A673 (cell line): ENCODE results near the gene SLF2. TPM values are rescaled to one million over a fixed set of nuclear protein-coding genes. Genes with fewer than 3 reads are reported as not detected.

Source experiments
- BruUV-seq: library from RNA; stranded (reverse); fragments of 400-500 nt; replicated peaks from 2 replicates; lab custom pipeline; 2021; lab: Mats Ljungman, UMichigan
- CTCF ChIA-PET: fragments of 300-600 bp; sonication (Branson Sonifier 250); formaldehyde crosslinking; loops from one replicate; lab custom pipeline; 2022; ENCODE audit warnings: antibody characterized with exemption; lab: Charles Lee
- POLR2A ChIA-PET: fragments of 300-600 bp; sonication (Branson Sonifier 250); formaldehyde crosslinking; loops from one replicate; lab custom pipeline; 2022; ENCODE audit warnings: antibody characterized with exemption; ENCODE audit not compliant: low non-redundant PET; lab: Charles Lee
- DNase-seq: peaks from one replicate; pipeline ENCODE4 v3.0.0-alpha.2; 2015; ENCODE audit warnings: low spot score
- H3K27ac ChIP-seq: fragments of 200-600 bp; sonication (generic); 2 replicates; pipeline ENCODE4 v1.5.1; 2016; ENCODE audit warnings: mixed run types, low read depth, mild to moderate bottlenecking, mixed read lengths, antibody characterized with exemption, low read length; ENCODE audit not compliant: poor library complexity, severe bottlenecking
- H3K27me3 ChIP-seq: fragments of 200-600 bp; sonication (generic); replicated peaks from 2 replicates; pipeline ENCODE4 v1.6.1; 2017; ENCODE audit warnings: mixed run types, low read depth, mild to moderate bottlenecking, mixed read lengths, antibody characterized with exemption, low read length; ENCODE audit not compliant: insufficient read depth, poor library complexity
- H3K36me3 ChIP-seq: fragments of 200-600 bp; sonication (generic); 2 replicates; pipeline ENCODE4 v1.6.1; 2016; ENCODE audit warnings: mixed run types, mild to moderate bottlenecking, mixed read lengths, antibody characterized with exemption, low read length; ENCODE audit not compliant: insufficient read depth, poor library complexity, severe bottlenecking
- H3K4me1 ChIP-seq: fragments of 200-600 bp; sonication (generic); 2 replicates; pipeline ENCODE4 v1.6.1; 2017; ENCODE audit warnings: mixed run types, mild to moderate bottlenecking, mixed read lengths, antibody characterized with exemption, low read length; ENCODE audit not compliant: insufficient read depth, poor library complexity, severe bottlenecking
- H3K4me3 ChIP-seq: fragments of 200-600 bp; sonication (generic); 2 replicates; pipeline ENCODE4 v1.5.1; 2016; ENCODE audit warnings: low read depth, mixed run types, mild to moderate bottlenecking, mixed read lengths, low read length; ENCODE audit not compliant: poor library complexity, severe bottlenecking
- H3K9me3 ChIP-seq: fragments of 200-600 bp; sonication (generic); 2 replicates; pipeline ENCODE4 v1.6.1; 2016; ENCODE audit warnings: mixed run types, low read depth, mild to moderate bottlenecking, mixed read lengths, antibody characterized with exemption, low read length; ENCODE audit not compliant: poor library complexity, severe bottlenecking
- CTCF ChIP-seq: fragments of 300-800, 200-600 bp; sonication (generic); conservative IDR thresholded peaks from 2 replicates; pipeline ENCODE4 v1.5.1; 2017; ENCODE audit warnings: low read depth, mild to moderate bottlenecking, antibody characterized with exemption, low read length, moderate library complexity, mixed read lengths
- EZH2 ChIP-seq: fragments of 200-600 bp; sonication (generic); IDR thresholded peaks from 2 replicates; pipeline ENCODE4 v1.6.1; 2017; ENCODE audit warnings: borderline replicate concordance, low read depth, mild to moderate bottlenecking, mixed read lengths, antibody characterized with exemption, low read length; ENCODE audit not compliant: poor library complexity, severe bottlenecking
- intact Hi-C: fragments of 100-400 bp; cut with micrococcal nuclease; formaldehyde crosslinking; loops from one replicate; pipeline ENCODE4 v1.10.0; 2022; ENCODE audit not compliant: unreplicated experiment
- total RNA-seq: library from RNA; stranded (reverse); gene quantifications from 2 replicates; pipeline ENCODE4 v1.2.3, GENCODE V29; 2021

The SLF2 gene
- total RNA-seq, 1 experiment from 2014 or later = 39.4 TPM

GRCh38 chr10:101006593-101007098 lies 93.9 kb downstream of the SLF2 start:
- no peak for DNase-seq
- H3K27me3 ChIP-seq = no peaks in the 10 kb centered on the region
- BruUV-seq = no TSS peak
- no peak overlapping the region for H3K4me3 ChIP-seq
- intact Hi-C loops = no loop called here
- peak overlapping the region; percentile 72 for H3K27ac ChIP-seq
- H3K9me3 ChIP-seq = no peaks in the 10 kb centered on the region
- ChIA-PET POLR2A (no interaction called here), CTCF (interaction anchor here (0.7 kb wide), 1 partner anchor 12 kb away, joined by 4 read pairs; no protein-coding TSS in a partner anchor)
- TF ChIP-seq CTCF (no peak), EZH2 (no peak)
- peaks cover 39% of the 10 kb centered on the region for H3K36me3 ChIP-seq
- H3K4me1 ChIP-seq = peaks cover 11% of the 10 kb centered on the region

GRCh38 chr10:101007099-101007711 lies 94.4 kb downstream of the SLF2 start:
- ChIA-PET POLR2A (no interaction called here), CTCF (interaction anchor here (0.6 to 0.7 kb wide), 2 partner anchors 12 to 38 kb away, joined by 3 to 4 read pairs; partner anchors contain the start of gene SEMA4G)
- no peaks in the 10 kb centered on the region for H3K27me3 ChIP-seq
- no peak for TF ChIP-seq CTCF
- no peak for TF ChIP-seq EZH2
- peak overlapping the region; percentile 72 for H3K27ac ChIP-seq
- intact Hi-C loops = no loop called here
- no peak overlapping the region for H3K4me3 ChIP-seq
- DNase-seq = no peak
- H3K36me3 ChIP-seq = peaks cover 39% of the 10 kb centered on the region
- BruUV-seq = no TSS peak
- no peaks in the 10 kb centered on the region for H3K9me3 ChIP-seq
- peaks cover 11% of the 10 kb centered on the region for H3K4me1 ChIP-seq

- no peak overlapping the region for H3K27ac ChIP-seq
- peaks cover 37% of the 10 kb centered on the region for H3K36me3 ChIP-seq
- BruUV-seq = no TSS peak
- H3K4me1 ChIP-seq = peaks cover 13% of the 10 kb centered on the region
- no peaks in the 10 kb centered on the region for H3K9me3 ChIP-seq
- intact Hi-C loops = no loop called here
- H3K4me3 ChIP-seq = no peak overlapping the region
- TF ChIP-seq EZH2 (no peak), CTCF (no peak)
- ChIA-PET CTCF (interaction anchor here (0.7 to 1.2 kb wide), 2 partner anchors 10 to 53 kb away, joined by 3 to 4 read pairs; no protein-coding TSS in a partner anchor), POLR2A (no interaction called here)
- no peak for DNase-seq
- H3K27me3 ChIP-seq = no peaks in the 10 kb centered on the region
Observed at GRCh38 chr10:101007915-101008822, 95.4 kb downstream of the SLF2 start.
